ENCODE data around the gene DHODH. TPM values are rescaled to one million over a fixed set of nuclear protein-coding genes. Genes with fewer than 3 reads are reported as not detected.

Gene DHODH
- total and polyA plus RNA-seq, 2 of the 8 experiments (the other 6 are each of a cell fraction or from before 2014, with no cell fraction given) = 9.1 to 19.4 TPM

GRCh38 chr16:72012607-72013006 is 4.1 kb downstream of the DHODH start:
- Histone ChIP-seq H4K91ac (replicated peaks; ENCODE audit: insufficient read length, low read length) (no peak overlapping the region), H3K9me3 (ENCODE audit: insufficient read depth in 2 of 2, low read depth in 1 of 2, low read length in 1 of 2) (no peaks in the 10 kb centered on the region), H3K79me1 (ENCODE audit: low read depth, low read length) (no peaks in the 10 kb centered on the region; the same call in 1 of the 2 replicates), H3K23ac (ENCODE audit: insufficient read length) (no peak overlapping the region), H3K79me2 (ENCODE audit: control insufficient read depth in 1 of 2, insufficient read depth in 2 of 2, low read length in 2 of 2) (no peaks in the 10 kb centered on the region; a peak in 1 of 4 replicates), H2BK120ac (replicated peaks; ENCODE audit: low read depth, low read length) (no peak overlapping the region), H4K20me1 (replicated peaks in 1 of 2; ENCODE audit: control insufficient read depth in 1 of 2, insufficient read depth in 2 of 2, low read length in 2 of 2) (no peaks in the 10 kb centered on the region), H3K14ac (ENCODE audit: insufficient read length) (no peak overlapping the region), H3K4ac (replicated peaks; ENCODE audit: insufficient read length, low read depth, low read length) (no peak overlapping the region), H3K27me3 (replicated peaks in 1 of 4; ENCODE audit: control insufficient read depth in 3 of 4, extremely low read depth in 1 of 4, insufficient read depth in 3 of 4, low read length in 3 of 4) (no peaks in the 10 kb centered on the region), H3K23me2 (ENCODE audit: low read depth, low read length) (no peaks in the 10 kb centered on the region), H3K56ac (replicated peaks; ENCODE audit: insufficient read length, low read depth, low read length) (no peak overlapping the region), H2AK5ac (ENCODE audit: low read depth, low read length) (no peak overlapping the region), H2BK5ac (ENCODE audit: low read depth, low read length) (no peak overlapping the region), H2AFZ (ENCODE audit: low read length) (no peak overlapping the region), H3K9ac (replicated peaks in 1 of 4; ENCODE audit: extremely low read depth in 1 of 4, low read depth in 3 of 4, low read length in 3 of 4) (no peak overlapping the region), H4K5ac (ENCODE audit: insufficient read length, low read depth, low read length) (no peak overlapping the region), H2BK15ac (ENCODE audit: low read length) (no peak overlapping the region), H3K4me2 (ENCODE audit: insufficient read depth in 1 of 2, low read depth in 2 of 2, low read length in 2 of 2) (no peak overlapping the region), H3K4me3 (ENCODE audit: extremely low read depth in 1 of 4, insufficient read depth in 2 of 4, low read depth in 3 of 4, low read length in 4 of 4) (no peak overlapping the region), H3K36me3 (ENCODE audit: control insufficient read depth in 2 of 4, insufficient read depth in 4 of 4, low read length in 3 of 4) (peaks cover 2 to 18% (median 13%) of the 10 kb centered on the region in 4 experiments; a peak in 5 of 8 replicates), H4K8ac (ENCODE audit: extremely low read depth, insufficient read depth, low read length) (no peak overlapping the region), H2BK12ac (ENCODE audit: low read depth, low read length) (no peak overlapping the region), H3K27ac (ENCODE audit: low read depth, low read length) (no peak overlapping the region), H3K18ac (ENCODE audit: extremely low read depth, low read length) (no peak overlapping the region), H3K4me1 (replicated peaks in 1 of 4; ENCODE audit: control insufficient read depth in 3 of 4, insufficient read depth in 4 of 4, low read length in 3 of 4) (no peaks in the 10 kb centered on the region), H2BK20ac (ENCODE audit: low read length) (no peak overlapping the region)
- no peak for DNase-seq (ENCODE audit: low read depth in 1 of 2, low spot score in 2 of 2)
- CTCF ChIA-PET (ENCODE audit: partially characterized antibody) = interaction anchor here (1.2 to 1.5 kb wide), 2 partner anchors 9 to 74 kb away, joined by 3 to 7 read pairs; no protein-coding TSS in a partner anchor
- WGBS, 2 experiments (ENCODE audit: extremely low coverage in 1 of 2, insufficient coverage in 1 of 2, insufficient read length in 1 of 2, insufficient replicate concordance in 2 of 2, low coverage in 1 of 2, low lambda C conversion rate in 2 of 2, missing lambda C conversion rate in 1 of 2) = 94% methylated on average over 9 of the region's 9 CpGs; no CpG with 5 or more reads in 1 of the 2 experiments
- POLR2A ChIA-PET (ENCODE audit: partially characterized antibody) = interaction anchor here (0.9 to 1.6 kb wide), 3 partner anchors 26 to 76 kb away, joined by 3 to 4 read pairs (median 4); no protein-coding TSS in a partner anchor
- FAIRE-seq = no peak
- no peak for TF ChIP-seq NANOG (IDR thresholded peaks at IDR 0.05; ENCODE audit: insufficient read depth, low read depth, low read length, poor library complexity, severe bottlenecking)
- TF ChIP-seq TBP (IDR thresholded peaks at IDR 0.05; ENCODE audit: low read depth, low read length) = no peak
- TF ChIP-seq EP300 (IDR thresholded peaks at IDR 0.05; ENCODE audit: borderline replicate concordance in 1 of 2, low read depth in 2 of 2, low read length in 2 of 2) = no peak
- no peak for TF ChIP-seq EZH2 (IDR thresholded peaks at IDR 0.05; ENCODE audit: low read depth, low read length, severe bottlenecking)
- TF ChIP-seq YY1 (IDR thresholded peaks at IDR 0.05; ENCODE audit: low read depth, low read length) = no peak
- TF ChIP-seq CREB1 (IDR thresholded peaks at IDR 0.05) = no peak
- no peak for TF ChIP-seq KDM5A (IDR thresholded peaks at IDR 0.05; ENCODE audit: low read length)
- TF ChIP-seq PHF8 (conservative IDR thresholded peaks at IDR 0.05; ENCODE audit: low read depth, low read length) = no peak
- no peak for TF ChIP-seq RBBP5 (IDR thresholded peaks at IDR 0.05; ENCODE audit: borderline replicate concordance, low read depth, low read length)
- TF ChIP-seq MAX (IDR thresholded peaks at IDR 0.05) = no peak
- no peak for TF ChIP-seq SIRT6 (IDR thresholded peaks at IDR 0.05; ENCODE audit: low read length)
- TF ChIP-seq HDAC2 (IDR thresholded peaks at IDR 0.05; ENCODE audit: borderline replicate concordance in 1 of 2, low read depth in 2 of 2, low read length in 2 of 2) = no peak
